HCT116 (cell line): ENCODE data around the gene PRKCD. TPM values are rescaled to one million over a fixed set of nuclear protein-coding genes. Genes with fewer than 3 reads are reported as not detected.

Source experiments
- ATAC-seq: fragments of 200-7000 bp; cut with Tn5 transposase; 2 replicates; pipeline ENCODE4 v1.9.1; 2020; ENCODE audit warnings: mild to moderate bottlenecking, moderate library complexity
- BruUV-seq: library from RNA; stranded (reverse); fragments of 400-500 nt; replicated peaks from 2 replicates; lab custom pipeline; 2021; lab: Mats Ljungman, UMichigan
- CTCF ChIA-PET: fragments of 300-600 bp; sonication (Branson Sonifier 250); formaldehyde crosslinking; loops from one replicate; lab custom pipeline; 2021; ENCODE audit warnings: antibody characterized with exemption; lab: Charles Lee
- POLR2A ChIA-PET: fragments of 300-600, 350-600 bp; sonication (Branson Sonifier 250); formaldehyde crosslinking; loops from one replicate; lab custom pipeline; 2021; ENCODE audit warnings: antibody characterized with exemption; lab: Charles Lee
- RAD21 ChIA-PET, 2 experiments: fragments of 300-600 bp; sonication (Branson Sonifier 250); formaldehyde crosslinking; loops; one replicate each; lab custom pipeline; 2023; ENCODE audit warnings: low total read pairs in 2 of 2; ENCODE audit not compliant: uncharacterized antibody in 2 of 2, unreplicated experiment in 2 of 2, low non-redundant PET in 1 of 2; lab: Charles Lee
- DNase-seq: peaks from one replicate; pipeline ENCODE4 v3.0.0-alpha.2; 2010; ENCODE audit warnings: low read depth, low spot score
- H2AFZ ChIP-seq: fragments of 200-600 bp; shearing (Covaris generic), sonication (generic); 2 replicates; pipeline ENCODE4 v1.6.1; 2017; ENCODE audit warnings: low read depth, mixed run types, mixed read lengths, antibody characterized with exemption, low read length; ENCODE audit not compliant: poor library complexity, severe bottlenecking
- H3K27ac ChIP-seq: 2 replicates; pipeline ENCODE4 v1.5.1; 2012; ENCODE audit warnings: low read depth, low read length
- H3K27me3 ChIP-seq: fragments of 200-600 bp; sonication (generic); 2 replicates; pipeline ENCODE4 v1.6.1; 2016; ENCODE audit warnings: mixed run types, low read length, mixed read lengths; ENCODE audit not compliant: insufficient read depth
- H3K36me3 ChIP-seq, 2 experiments: fragments of 200-500 bp in 1 of 2; fragments of 200-600 bp in 1 of 2; sonication (Bioruptor generic) in 1 of 2; sonication (generic) in 1 of 2; 2 replicates each; pipeline versions ENCODE4 v1.5.1 to v1.6.1; 2014 to 2016; ENCODE audit warnings: low read length in 2 of 2, inconsistent platforms in 1 of 2, mixed read lengths in 1 of 2, mixed run types in 1 of 2; ENCODE audit not compliant: insufficient read depth in 2 of 2, control insufficient read depth in 1 of 2
- H3K4me1 ChIP-seq, 2 experiments: fragments of 200-600 bp in 1 of 2; sonication (generic) in 1 of 2; 2 replicates each; pipeline versions ENCODE4 v1.5.1 to v1.6.1; 2012 to 2017; ENCODE audit warnings: low read length in 2 of 2, inconsistent platforms in 1 of 2, mild to moderate bottlenecking in 1 of 2, mixed read lengths in 1 of 2, mixed run types in 1 of 2, moderate library complexity in 1 of 2; ENCODE audit not compliant: insufficient read depth in 2 of 2, control insufficient read depth in 1 of 2
- H3K4me2 ChIP-seq: fragments of 200-600 bp; sonication (generic); 2 replicates; pipeline ENCODE4 v1.6.1; 2017; ENCODE audit warnings: mixed run types, low read length, mixed read lengths
- H3K4me3 ChIP-seq, 2 experiments: fragments of 200-600 bp in 1 of 2; sonication (generic) in 1 of 2; replicated peaks in 1 of 2; 2 replicates each; pipeline ENCODE4 v1.5.1; 2011 to 2016; ENCODE audit warnings: low read length in 2 of 2, control low read depth in 1 of 2, low read depth in 1 of 2, mild to moderate bottlenecking in 1 of 2, mixed read lengths in 1 of 2, mixed run types in 1 of 2
- H3K79me2 ChIP-seq: fragments of 200-600 bp; sonication (generic); 2 replicates; pipeline ENCODE4 v1.6.1; 2017; ENCODE audit warnings: mild to moderate bottlenecking, mixed run types, low read length, moderate library complexity, mixed read lengths; ENCODE audit not compliant: insufficient read depth
- H3K9ac ChIP-seq: fragments of 200-600 bp; sonication (generic); 2 replicates; pipeline ENCODE4 v1.6.1; 2016; ENCODE audit warnings: low read length, mixed read lengths
- H3K9me2 ChIP-seq: fragments of 200-600 bp; sonication (generic), shearing (Covaris generic); 2 replicates; pipeline ENCODE4 v1.6.1; 2017; ENCODE audit warnings: mixed run types, mild to moderate bottlenecking, moderate library complexity; ENCODE audit not compliant: insufficient read depth
- H3K9me3 ChIP-seq, 2 experiments: fragments of 200-500 bp in 1 of 2; fragments of 200-600 bp in 1 of 2; sonication (Bioruptor generic) in 1 of 2; sonication (generic) in 1 of 2; 2 replicates each; pipeline ENCODE4 v1.6.1; 2014 to 2017; ENCODE audit warnings: low read length in 2 of 2, mixed read lengths in 2 of 2, inconsistent platforms in 1 of 2, low read depth in 1 of 2, mild to moderate bottlenecking in 1 of 2, mixed run types in 1 of 2, moderate library complexity in 1 of 2; ENCODE audit not compliant: control insufficient read depth in 1 of 2, insufficient read depth in 1 of 2
- H4K20me1 ChIP-seq: fragments of 200-600 bp; sonication (generic), shearing (Covaris generic); 2 replicates; pipeline ENCODE4 v1.6.1; 2017; ENCODE audit warnings: mixed run types, mild to moderate bottlenecking, moderate library complexity; ENCODE audit not compliant: insufficient read depth
- EGR1 ChIP-seq: IDR thresholded peaks from 2 replicates; pipeline ENCODE4 v1.6.1; 2012; ENCODE audit warnings: low read depth
- ELF1 ChIP-seq: IDR thresholded peaks from 2 replicates; pipeline ENCODE4 v1.6.1; 2012; ENCODE audit warnings: low read depth, borderline replicate concordance
- EZH2phosphoT487 ChIP-seq: fragments of 200-600 bp; IDR thresholded peaks from 2 replicates; pipeline ENCODE4 v1.6.1; 2018; ENCODE audit warnings: antibody characterized with exemption, borderline replicate concordance
- FOSL1 ChIP-seq: IDR thresholded peaks from 2 replicates; pipeline ENCODE4 v1.6.1; 2012; ENCODE audit warnings: low read depth
- POLR2A ChIP-seq: IDR thresholded peaks from 2 replicates; pipeline ENCODE4 v1.7.0; 2011; ENCODE audit warnings: borderline replicate concordance; ENCODE audit not compliant: insufficient read depth, insufficient read length; ENCODE audit errors: extremely low read depth
- ZFX ChIP-seq: fragments of 450-650 bp; IDR thresholded peaks from 2 replicates; pipeline ENCODE4 v1.6.1; 2017
- ZNF274 ChIP-seq: fragments of 200-500 bp; sonication (Bioruptor generic); IDR thresholded peaks from 2 replicates; pipeline ENCODE4 v1.6.1; 2014; ENCODE audit warnings: mild to moderate bottlenecking, low read depth, low read length, inconsistent platforms
- intact Hi-C: fragments of 100-400 bp; cut with micrococcal nuclease; formaldehyde crosslinking; loops from 2 replicates; pipeline ENCODE4 v1.10.0; 2022
- total RNA-seq: library from RNA; stranded (reverse); gene quantifications from one replicate; pipeline ENCODE4 v1.2.1, GENCODE V29; 2021; ENCODE audit not compliant: unreplicated experiment
- TF ChIP-seq, protein P1 (sequence below), 3 experiments: fragments of 200-600 bp in 1 of 3; sonication (generic) in 1 of 3; IDR thresholded peaks in 2 of 3; conservative IDR thresholded peaks in 1 of 3; 2 replicates each; pipeline ENCODE4 v1.5.1; 2012 to 2017; ENCODE audit warnings: low read depth in 2 of 3, low read length in 2 of 3, antibody characterized with exemption in 1 of 3, borderline replicate concordance in 1 of 3, control low read depth in 1 of 3, mild to moderate bottlenecking in 1 of 3, mixed read lengths in 1 of 3, mixed run types in 1 of 3, moderate library complexity in 1 of 3; ENCODE audit not compliant: insufficient read depth in 1 of 3
- TF ChIP-seq, protein P2 (sequence below): IDR thresholded peaks from 2 replicates; pipeline ENCODE4 v1.6.1; 2012
- TF ChIP-seq, protein P3 (sequence below): IDR thresholded peaks from 2 replicates; pipeline ENCODE4 v1.6.1; 2011; ENCODE audit warnings: mild to moderate bottlenecking, low read length, moderate library complexity; ENCODE audit not compliant: insufficient replicate concordance; ENCODE audit errors: extremely low read depth

Gene PRKCD
- total RNA-seq, 1 experiment from 2014 or later = 34.4 TPM

DNA sequence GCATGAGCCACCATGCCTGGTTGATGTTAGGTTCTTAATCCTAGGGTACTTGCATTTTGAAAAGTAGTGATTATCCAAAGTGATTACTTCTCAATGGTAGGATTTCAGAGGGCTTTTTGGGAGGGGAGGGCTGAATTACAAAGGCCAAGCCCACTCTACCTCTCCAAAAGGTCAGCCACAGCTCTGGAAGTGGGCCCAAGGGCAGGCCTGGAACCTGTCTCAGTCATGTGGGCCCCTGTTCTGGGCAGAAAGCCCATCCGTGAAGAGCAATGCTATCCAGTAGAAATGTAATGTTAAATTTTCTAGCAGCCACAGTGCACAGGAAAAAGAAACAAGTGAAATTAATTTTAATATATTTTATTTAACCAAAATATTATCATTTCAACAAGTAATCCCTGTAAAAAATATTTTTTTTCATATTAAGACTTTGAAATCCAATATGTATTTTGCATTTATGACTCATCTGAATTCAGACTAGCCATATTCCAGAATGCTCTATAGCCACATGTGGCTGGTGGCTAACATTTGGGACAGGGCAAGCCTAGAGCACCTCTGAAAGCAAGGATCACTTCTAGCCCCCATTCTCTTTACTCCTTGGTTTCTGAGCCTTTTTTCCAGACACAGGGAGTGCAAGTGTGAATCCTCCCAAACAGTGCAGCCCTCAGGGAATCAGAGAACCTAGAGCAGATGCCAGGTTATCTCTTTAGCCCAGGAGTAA lies 47.6 kb upstream of the PRKCD start:
- H4K20me1 ChIP-seq = no peaks in the 10 kb centered on the region
- no peaks in the 10 kb centered on the region for H3K27me3 ChIP-seq
- no peak overlapping the region for H3K4me3 ChIP-seq
- H3K9me2 ChIP-seq = no peaks in the 10 kb centered on the region
- CTCF ChIA-PET = interaction anchor here (1.0 to 2.9 kb wide), 4 partner anchors 9 to 108 kb away, joined by 3 to 28 read pairs (median 4); no protein-coding TSS in a partner anchor
- no peak overlapping the region for H3K4me2 ChIP-seq
- H3K27ac ChIP-seq = no peak overlapping the region
- H3K9me3 ChIP-seq = no peaks in the 10 kb centered on the region
- no TSS peak for BruUV-seq
- POLR2A ChIA-PET = interaction anchor here (1.1 kb wide), 1 partner anchor 83 kb away, joined by 4 read pairs; no protein-coding TSS in a partner anchor
- DNase-seq = no peak
- H2AFZ ChIP-seq = no peak overlapping the region
- TF ChIP-seq ELF1 (no peak), ZNF274 (no peak), FOSL1 (no peak), ZFX (no peak), EGR1 (no peak), POLR2A (no peak), EZH2phosphoT487 (no peak)
- TF ChIP-seq, protein P1, sequence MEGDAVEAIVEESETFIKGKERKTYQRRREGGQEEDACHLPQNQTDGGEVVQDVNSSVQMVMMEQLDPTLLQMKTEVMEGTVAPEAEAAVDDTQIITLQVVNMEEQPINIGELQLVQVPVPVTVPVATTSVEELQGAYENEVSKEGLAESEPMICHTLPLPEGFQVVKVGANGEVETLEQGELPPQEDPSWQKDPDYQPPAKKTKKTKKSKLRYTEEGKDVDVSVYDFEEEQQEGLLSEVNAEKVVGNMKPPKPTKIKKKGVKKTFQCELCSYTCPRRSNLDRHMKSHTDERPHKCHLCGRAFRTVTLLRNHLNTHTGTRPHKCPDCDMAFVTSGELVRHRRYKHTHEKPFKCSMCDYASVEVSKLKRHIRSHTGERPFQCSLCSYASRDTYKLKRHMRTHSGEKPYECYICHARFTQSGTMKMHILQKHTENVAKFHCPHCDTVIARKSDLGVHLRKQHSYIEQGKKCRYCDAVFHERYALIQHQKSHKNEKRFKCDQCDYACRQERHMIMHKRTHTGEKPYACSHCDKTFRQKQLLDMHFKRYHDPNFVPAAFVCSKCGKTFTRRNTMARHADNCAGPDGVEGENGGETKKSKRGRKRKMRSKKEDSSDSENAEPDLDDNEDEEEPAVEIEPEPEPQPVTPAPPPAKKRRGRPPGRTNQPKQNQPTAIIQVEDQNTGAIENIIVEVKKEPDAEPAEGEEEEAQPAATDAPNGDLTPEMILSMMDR (IDR thresholded peaks at IDR 0.05 in 2 of 3, conservative IDR thresholded peaks at IDR 0.05 in 1 of 3; ENCODE audit: borderline replicate concordance in 1 of 3, insufficient read depth in 1 of 3, low read depth in 2 of 3, low read length in 2 of 3) = no peak
- TF ChIP-seq, protein P2, sequence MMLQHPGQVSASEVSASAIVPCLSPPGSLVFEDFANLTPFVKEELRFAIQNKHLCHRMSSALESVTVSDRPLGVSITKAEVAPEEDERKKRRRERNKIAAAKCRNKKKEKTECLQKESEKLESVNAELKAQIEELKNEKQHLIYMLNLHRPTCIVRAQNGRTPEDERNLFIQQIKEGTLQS = no peak
- TF ChIP-seq, protein P3, sequence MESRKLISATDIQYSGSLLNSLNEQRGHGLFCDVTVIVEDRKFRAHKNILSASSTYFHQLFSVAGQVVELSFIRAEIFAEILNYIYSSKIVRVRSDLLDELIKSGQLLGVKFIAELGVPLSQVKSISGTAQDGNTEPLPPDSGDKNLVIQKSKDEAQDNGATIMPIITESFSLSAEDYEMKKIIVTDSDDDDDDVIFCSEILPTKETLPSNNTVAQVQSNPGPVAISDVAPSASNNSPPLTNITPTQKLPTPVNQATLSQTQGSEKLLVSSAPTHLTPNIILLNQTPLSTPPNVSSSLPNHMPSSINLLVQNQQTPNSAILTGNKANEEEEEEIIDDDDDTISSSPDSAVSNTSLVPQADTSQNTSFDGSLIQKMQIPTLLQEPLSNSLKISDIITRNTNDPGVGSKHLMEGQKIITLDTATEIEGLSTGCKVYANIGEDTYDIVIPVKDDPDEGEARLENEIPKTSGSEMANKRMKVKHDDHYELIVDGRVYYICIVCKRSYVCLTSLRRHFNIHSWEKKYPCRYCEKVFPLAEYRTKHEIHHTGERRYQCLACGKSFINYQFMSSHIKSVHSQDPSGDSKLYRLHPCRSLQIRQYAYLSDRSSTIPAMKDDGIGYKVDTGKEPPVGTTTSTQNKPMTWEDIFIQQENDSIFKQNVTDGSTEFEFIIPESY = no peak
- RAD21 ChIA-PET = no interaction called here
- peaks cover 10 to 28% of the 10 kb centered on the region in 2 experiments; a peak in 3 of 4 replicates for H3K36me3 ChIP-seq
- H3K9ac ChIP-seq = no peak overlapping the region
- intact Hi-C loops = loop anchor here (1.0 to 10.0 kb wide), 3 partner anchors 83 to 601 kb away; no protein-coding TSS in a partner anchor
- peak; percentile 46 for ATAC-seq
- no peaks in the 10 kb centered on the region; a peak in 1 of 4 replicates for H3K4me1 ChIP-seq
- no peaks in the 10 kb centered on the region for H3K79me2 ChIP-seq
